H9 (cell line): ENCODE results near the gene KRTAP8-1. TPM values are rescaled to one million over a fixed set of nuclear protein-coding genes. Genes with fewer than 3 reads are reported as not detected.

Experiments used
- DNase-seq: peaks from one replicate; pipeline ENCODE4 v3.0.0-alpha.2; 2017
- H2AFZ ChIP-seq: one replicate; pipeline ENCODE4 v1.6.1; 2013; ENCODE audit warnings: mild to moderate bottlenecking, low read length, control low read depth, moderate library complexity
- H2AK5ac ChIP-seq: 2 replicates; pipeline ENCODE4 v1.6.1; 2013; ENCODE audit warnings: low read length, control low read depth, mixed read lengths; ENCODE audit not compliant: insufficient read length
- H2BK120ac ChIP-seq: one replicate; pipeline ENCODE4 v1.6.1; 2013; ENCODE audit warnings: low read depth, mild to moderate bottlenecking, low read length, control low read depth, inconsistent platforms; ENCODE audit not compliant: poor library complexity, severe bottlenecking
- H2BK12ac ChIP-seq: 2 replicates; pipeline ENCODE4 v1.6.1; 2013; ENCODE audit warnings: low read length, control low read depth, mixed read lengths, low read depth; ENCODE audit not compliant: insufficient read length
- H2BK15ac ChIP-seq: 2 replicates; pipeline ENCODE4 v1.6.1; 2013; ENCODE audit warnings: low read depth, low read length, control low read depth
- H2BK20ac ChIP-seq: one replicate; pipeline ENCODE4 v1.6.1; 2013; ENCODE audit warnings: low read depth, mild to moderate bottlenecking, low read length, control low read depth, inconsistent platforms; ENCODE audit not compliant: poor library complexity, severe bottlenecking
- H2BK5ac ChIP-seq: 2 replicates; pipeline ENCODE4 v1.6.1; 2013; ENCODE audit warnings: low read length, control low read depth, mixed read lengths; ENCODE audit not compliant: insufficient read length
- H3K14ac ChIP-seq: 2 replicates; pipeline ENCODE4 v1.6.1; 2013; ENCODE audit warnings: low read length, control low read depth; ENCODE audit not compliant: insufficient read depth
- H3K18ac ChIP-seq: 2 replicates; pipeline ENCODE4 v1.6.1; 2013; ENCODE audit warnings: low read depth, mild to moderate bottlenecking, mixed read lengths, low read length, control low read depth; ENCODE audit not compliant: insufficient read length
- H3K23ac ChIP-seq: 2 replicates; pipeline ENCODE4 v1.6.1; 2013; ENCODE audit warnings: low read length, control low read depth, mixed read lengths, low read depth; ENCODE audit not compliant: insufficient read length
- H3K23me2 ChIP-seq: 2 replicates; pipeline ENCODE4 v1.6.1; 2013; ENCODE audit warnings: low read depth, mild to moderate bottlenecking, mixed read lengths, low read length, control low read depth; ENCODE audit not compliant: insufficient read length, poor library complexity, severe bottlenecking
- H3K27ac ChIP-seq: 2 replicates; pipeline ENCODE4 v1.5.1; 2013; ENCODE audit warnings: low read length, control low read depth, mixed read lengths, low read depth; ENCODE audit not compliant: insufficient read length
- H3K27me3 ChIP-seq: 2 replicates; pipeline ENCODE4 v1.6.1; 2013; ENCODE audit warnings: low read length, control low read depth, inconsistent platforms; ENCODE audit not compliant: insufficient read depth
- H3K4ac ChIP-seq: 2 replicates; pipeline ENCODE4 v1.6.1; 2013; ENCODE audit warnings: low read depth, mild to moderate bottlenecking, control low read depth, inconsistent platforms, low read length, moderate library complexity
- H3K4me1 ChIP-seq: 2 replicates; pipeline ENCODE4 v1.6.1; 2013; ENCODE audit warnings: low read length, control low read depth, inconsistent platforms; ENCODE audit not compliant: insufficient read depth
- H3K4me2 ChIP-seq: 2 replicates; pipeline ENCODE4 v1.6.1; 2013; ENCODE audit warnings: low read length, control low read depth, mixed read lengths; ENCODE audit not compliant: insufficient read length, insufficient read depth
- H3K56ac ChIP-seq: 2 replicates; pipeline ENCODE4 v1.6.1; 2013; ENCODE audit warnings: low read depth, mild to moderate bottlenecking, mixed read lengths, low read length, control low read depth; ENCODE audit not compliant: insufficient read length
- H3K79me1 ChIP-seq: 2 replicates; pipeline ENCODE4 v1.6.1; 2013; ENCODE audit warnings: low read depth, mild to moderate bottlenecking, moderate library complexity, low read length, control low read depth, inconsistent platforms; ENCODE audit not compliant: insufficient read depth, poor library complexity, severe bottlenecking
- H3K79me2 ChIP-seq: 2 replicates; pipeline ENCODE4 v1.6.1; 2013; ENCODE audit warnings: low read length, control low read depth, inconsistent platforms; ENCODE audit not compliant: insufficient read depth
- H3K9ac ChIP-seq: 2 replicates; pipeline ENCODE4 v1.6.1; 2013; ENCODE audit warnings: low read length, control low read depth, mixed read lengths; ENCODE audit not compliant: insufficient read length; ENCODE audit errors: extremely low read depth
- H3K9me3 ChIP-seq: one replicate; pipeline ENCODE4 v1.6.1; 2013; ENCODE audit warnings: low read depth, low read length, inconsistent platforms; ENCODE audit not compliant: control insufficient read depth
- H3T11ph ChIP-seq: one replicate; pipeline ENCODE4 v1.6.1; 2013; ENCODE audit warnings: mild to moderate bottlenecking, low read length, control low read depth, inconsistent platforms
- H4K20me1 ChIP-seq: one replicate; pipeline ENCODE4 v1.6.1; 2013; ENCODE audit not compliant: control insufficient read depth, insufficient read length, insufficient read depth
- H4K5ac ChIP-seq: 2 replicates; pipeline ENCODE4 v1.6.1; 2013; ENCODE audit warnings: low read depth, mild to moderate bottlenecking, mixed read lengths, low read length, control low read depth; ENCODE audit not compliant: insufficient read length
- H4K8ac ChIP-seq: replicated peaks from 2 replicates; pipeline ENCODE4 v1.6.1; 2013; ENCODE audit warnings: low read length, control low read depth, mixed read lengths, low read depth; ENCODE audit not compliant: insufficient read length
- H4K91ac ChIP-seq: 2 replicates; pipeline ENCODE4 v1.6.1; 2013; ENCODE audit warnings: low read depth, mild to moderate bottlenecking, moderate library complexity, mixed read lengths, low read length, control low read depth; ENCODE audit not compliant: insufficient read length
- H3K27ac Mint-ChIP-seq, 3 experiments: 2 replicates in 2 of 3; 3 replicates in 1 of 3; pipeline ENCODE4 v1.8.0; 2020 to 2021; ENCODE audit warnings: mixed read lengths in 3 of 3, mild to moderate bottlenecking in 1 of 3, moderate library complexity in 1 of 3
- H3K27me3 Mint-ChIP-seq: 2 replicates; pipeline ENCODE4 v1.8.0; 2021; ENCODE audit warnings: low read depth, mild to moderate bottlenecking, moderate library complexity, mixed read lengths
- H3K36me3 Mint-ChIP-seq, 3 experiments: 2 replicates in 2 of 3; 3 replicates in 1 of 3; pipeline ENCODE4 v1.8.0; 2020 to 2021; ENCODE audit warnings: low read depth in 3 of 3, mixed read lengths in 3 of 3; ENCODE audit not compliant: insufficient read depth in 1 of 3
- H3K4me1 Mint-ChIP-seq, 2 experiments: 2 replicates each; pipeline ENCODE4 v1.8.0; 2020; ENCODE audit warnings: mixed read lengths in 2 of 2
- H3K4me3 Mint-ChIP-seq, 2 experiments: 2 replicates in 1 of 2; 3 replicates in 1 of 2; pipeline ENCODE4 v1.8.0; 2020 to 2021; ENCODE audit warnings: mild to moderate bottlenecking in 2 of 2, mixed read lengths in 2 of 2, moderate library complexity in 1 of 2
- H3K9me3 Mint-ChIP-seq, 2 experiments: 2 replicates in 1 of 2; 3 replicates in 1 of 2; pipeline ENCODE4 v1.8.0; 2020; ENCODE audit warnings: mild to moderate bottlenecking in 2 of 2, mixed read lengths in 2 of 2, moderate library complexity in 1 of 2
- CTCF ChIP-seq: fragments of 200-600 bp; sonication (generic); conservative IDR thresholded peaks from 3 replicates; pipeline ENCODE4 v1.8.0; 2021; ENCODE audit warnings: antibody characterized with exemption, mild to moderate bottlenecking
- WGBS: extraction: QIAGEN DNeasy Blood & Tissue Kit; methylation state at CpG from one replicate; pipeline ENCODE4 v1.1.7; 2013; ENCODE audit warnings: missing lambda C conversion rate, low lambda C conversion rate, mixed read lengths; ENCODE audit not compliant: insufficient read length; ENCODE audit errors: extremely low coverage; 5-methylcytosine and 5-hydroxymethylcytosine counted together
- long read RNA-seq: library from polyadenylated mRNA; unstranded; transcript quantifications from one replicate; pipeline ENCODE4 v2.0.0, GENCODE V29; 2020
- total RNA-seq: library from RNA; stranded (reverse); gene quantifications from 2 replicates; pipeline ENCODE4 v1.2.1, GENCODE V29; 2021

KRTAP8-1 gene
- total RNA-seq, result not detected in 2 replicates
- long read RNA-seq, result 0 reads

- Histone ChIP-seq H2BK120ac (no peak within 1 kb of the TSS), H3K4me1 (0 out of 2 replicates have a peak, but pooled peaks cover 2% of the 10 kb centered on the region), H3K4me2 (no peak within 1 kb of the TSS), H2AFZ (no peak within 1 kb of the TSS), H4K8ac (no peak within 1 kb of the TSS), H2BK5ac (no peak within 1 kb of the TSS), H3K9me3 (no peaks in the 10 kb centered on the region), H3K4ac (no peak within 1 kb of the TSS), H2BK15ac (no peak within 1 kb of the TSS), H3K23me2 (no peaks in the 10 kb centered on the region), H2BK12ac (no peak within 1 kb of the TSS), H3K27ac (no peak within 1 kb of the TSS), H3K23ac (no peak within 1 kb of the TSS), H3K79me1 (no peaks in the 10 kb centered on the region), H2BK20ac (no peak within 1 kb of the TSS), H3T11ph (no peak within 1 kb of the TSS), H2AK5ac (no peak within 1 kb of the TSS), H3K14ac (no peak within 1 kb of the TSS), H4K20me1 (no peaks in the 10 kb centered on the region), H4K91ac (no peak within 1 kb of the TSS), H3K18ac (no peak within 1 kb of the TSS), H3K27me3 (no peaks in the 10 kb centered on the region), H4K5ac (no peak within 1 kb of the TSS), H3K56ac (no peak within 1 kb of the TSS), H3K9ac (no peak within 1 kb of the TSS), H3K79me2 (no peaks in the 10 kb centered on the region)
- TF ChIP-seq CTCF, result no peak
- no peak for DNase-seq
- Mint-ChIP-seq H3K36me3 (peaks cover 0 to 12% (median 0%) of the 10 kb centered on the region in 3 experiments; a peak in 2 of 7 replicates), H3K27ac (peak within 1 kb of the TSS in 2 of 3 experiments; percentile 19 to 51; a peak in 2 of 7 replicates), H3K27me3 (no peaks in the 10 kb centered on the region; the same call in 1 of the 2 replicates), H3K9me3 (peaks cover 0 to 6% of the 10 kb centered on the region in 2 experiments; a peak in 1 of 5 replicates), H3K4me1 (peaks cover 0 to 6% of the 10 kb centered on the region in 2 experiments; a peak in 1 of 4 replicates), H3K4me3 (no peak within 1 kb of the TSS)
- no CpG with 5 or more reads among the region's 5 CpGs for WGBS
Measured at GRCh38 chr21:30813174-30813573, at the start of gene KRTAP8-1. KRTAP8-1 (minus strand) TSS chr21:30813274; CDS start chr21:30813220, 54 bp downstream.
